PFSK-1 (cell line): ENCODE data around the gene LRCOL1.

Source experiments
- FOXP2 ChIP-seq: optimal IDR thresholded peaks from 2 replicates; pipeline ENCODE3; 2011; ENCODE audit warnings: borderline replicate concordance, control low read depth, inconsistent platforms; ENCODE audit not compliant: insufficient read depth; ENCODE audit errors: extremely low read length, extremely low read depth
- POLR2AphosphoS5 ChIP-seq: IDR thresholded peaks from 2 replicates; pipeline ENCODE4 v1.6.1; 2012; ENCODE audit warnings: low read depth, mild to moderate bottlenecking, control low read depth, low read length, moderate library complexity
- REST ChIP-seq, 2 experiments: IDR thresholded peaks; 2 replicates each; pipeline versions ENCODE4 v1.6.1 to v1.8.0; 2011 to 2012; ENCODE audit warnings: low read depth in 2 of 2, low read length in 2 of 2, control low read depth in 1 of 2, inconsistent platforms in 1 of 2, mild to moderate bottlenecking in 1 of 2, moderate library complexity in 1 of 2; ENCODE audit not compliant: insufficient read depth in 1 of 2
- SIN3A ChIP-seq: IDR thresholded peaks from 2 replicates; pipeline ENCODE4 v1.6.1; 2012; ENCODE audit warnings: mild to moderate bottlenecking, low read length, moderate library complexity, borderline replicate concordance; ENCODE audit not compliant: insufficient read depth
- TAF1 ChIP-seq: IDR thresholded peaks from 2 replicates; pipeline ENCODE4 v1.6.1; 2012; ENCODE audit warnings: low read length, control low read depth, borderline replicate concordance; ENCODE audit not compliant: insufficient read depth

GRCh38 chr12:132556216-132556615 is 54.2 kb downstream of the LRCOL1 start:
- no peak for TF ChIP-seq POLR2AphosphoS5
- TF ChIP-seq REST (IDR thresholded peaks at IDR 0.05; ENCODE audit: insufficient read depth in 1 of 2, low read depth in 2 of 2, low read length in 2 of 2) = no peak
- no peak for TF ChIP-seq TAF1
- TF ChIP-seq SIN3A = no peak
- TF ChIP-seq FOXP2 = no peak
